ENCODE data around the gene FBN1.

Gene FBN1

DNA sequence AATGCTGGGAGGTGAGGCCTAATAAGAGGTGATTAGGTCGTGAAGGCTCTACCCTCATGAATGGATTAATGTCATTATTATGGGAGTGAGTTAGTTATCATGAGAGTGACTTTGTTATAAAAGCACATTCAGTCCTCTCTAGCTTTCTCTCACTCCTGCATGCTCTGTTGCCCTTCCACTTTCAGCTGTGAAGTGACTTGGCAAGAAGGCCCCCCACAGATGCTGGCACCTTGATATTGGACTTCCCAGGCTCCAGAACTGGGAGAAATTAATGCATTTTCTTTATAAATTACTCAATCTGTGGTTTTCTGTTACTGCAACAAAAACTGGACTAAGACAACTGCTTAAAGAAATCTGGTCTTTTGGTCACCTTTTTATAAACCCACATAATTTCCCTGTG is 144.3 kb downstream of the FBN1 start:
- DNase-seq: no peak

DNA sequence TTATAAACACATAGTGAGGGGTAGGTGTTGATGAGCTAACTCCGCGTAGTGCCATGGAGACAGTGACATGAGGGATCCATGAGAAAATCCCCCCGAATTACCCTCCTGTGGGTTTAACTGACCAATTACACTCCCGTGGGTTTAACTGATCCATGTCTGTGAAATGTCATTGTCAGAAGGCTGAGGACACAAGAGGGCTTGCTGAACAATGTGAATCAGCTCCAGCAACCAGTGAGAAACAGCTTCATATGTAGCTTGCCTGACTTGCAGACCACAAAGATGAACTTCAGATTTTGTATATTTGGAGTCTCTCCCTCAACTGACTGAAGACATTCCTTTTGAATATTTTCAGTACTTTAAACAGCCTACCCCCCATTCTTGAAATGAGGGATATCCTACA is 144.9 kb downstream of the FBN1 start:
- no peak for DNase-seq

DNA sequence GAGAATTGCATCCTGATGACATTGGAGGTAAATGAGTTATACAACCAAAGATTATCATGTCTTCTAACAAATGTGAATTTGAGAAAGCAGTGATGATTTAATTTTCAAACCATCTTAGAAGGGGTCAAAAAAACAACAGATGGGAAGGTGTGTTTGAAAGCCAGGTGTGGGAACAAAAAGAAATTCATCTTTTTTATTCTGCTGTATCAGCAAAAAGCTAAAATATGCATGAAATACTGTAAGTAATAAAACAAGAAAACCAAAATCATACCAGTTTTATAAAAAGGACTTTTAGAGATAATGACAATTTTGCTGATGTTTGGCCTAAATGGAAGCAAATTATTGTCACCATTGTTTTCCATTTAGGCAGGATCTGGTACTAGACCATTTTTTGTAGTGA is 145.5 kb downstream of the FBN1 start:
- DNase-seq: no peak

GRCh38 chr15:48498828-48499227 is 146.7 kb downstream of the FBN1 start:
- no peak for DNase-seq

DNA sequence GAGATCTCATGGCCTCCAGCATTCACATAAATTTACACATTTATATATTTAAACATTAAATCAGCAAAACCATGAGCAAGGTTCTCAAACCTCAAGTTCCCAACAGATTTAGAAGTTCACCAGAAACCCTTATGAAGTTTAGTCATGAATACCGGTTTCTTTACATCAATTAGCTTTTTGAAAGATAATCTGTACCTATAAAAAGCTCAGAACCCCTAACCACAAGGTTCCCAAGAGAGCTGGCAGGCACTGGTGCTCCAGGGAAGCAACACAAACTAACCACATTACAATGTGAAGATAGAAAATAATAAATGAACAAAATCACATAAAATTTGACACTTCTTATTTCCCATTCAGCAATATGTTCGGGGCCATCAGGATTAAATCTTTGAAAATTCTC is 150.9 kb downstream of the FBN1 start:
- DNase-seq: no peak

DNA sequence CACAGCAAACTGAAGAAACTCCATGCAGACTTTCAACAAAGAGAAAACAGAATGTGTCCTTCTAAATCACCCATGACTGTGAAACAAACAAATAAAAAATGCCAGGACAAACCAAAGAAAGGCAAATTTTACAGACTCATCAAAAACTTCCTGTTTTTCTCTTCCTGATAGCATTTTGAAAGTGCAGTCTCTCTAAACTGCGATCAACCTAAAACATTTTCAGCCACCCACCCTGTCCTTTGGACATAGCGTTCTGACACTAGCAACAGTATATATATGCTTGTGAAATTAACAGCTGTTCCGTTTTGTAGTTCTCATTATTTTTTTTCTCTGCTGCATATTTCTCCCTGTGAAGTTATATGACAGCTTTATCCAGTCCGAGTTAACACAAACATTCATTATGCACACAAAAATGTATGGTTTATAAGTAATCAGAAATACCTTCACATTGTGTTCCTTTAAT is 151.7 kb downstream of the FBN1 start:
- no peak for DNase-seq

- no peak for DNase-seq
Measured at GRCh38 chr15:48493084-48493762, 152.3 kb downstream of the FBN1 start.

GRCh38 chr15:48486228-48486627 is 159.3 kb downstream of the FBN1 start:
- DNase-seq: no peak

DNA sequence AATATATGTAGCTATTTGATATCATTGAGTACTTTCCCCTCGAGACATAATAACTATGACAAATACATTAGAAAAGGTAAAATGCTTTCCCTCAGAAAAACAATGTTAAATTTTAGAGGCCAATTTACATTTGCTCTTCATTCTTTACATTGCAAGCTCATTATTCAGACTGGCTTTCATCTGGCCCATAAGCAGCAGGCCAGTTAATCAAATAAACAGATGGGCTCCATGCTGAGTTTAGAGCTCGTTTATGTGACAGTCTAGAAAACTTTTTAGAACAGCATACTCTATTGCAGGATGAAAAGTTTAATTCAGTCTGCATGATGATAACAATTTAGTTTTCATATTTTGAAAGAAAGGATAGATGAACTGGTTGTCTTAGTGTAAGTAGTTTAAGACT is 163.7 kb downstream of the FBN1 start:
- no peak for DNase-seq

DNA sequence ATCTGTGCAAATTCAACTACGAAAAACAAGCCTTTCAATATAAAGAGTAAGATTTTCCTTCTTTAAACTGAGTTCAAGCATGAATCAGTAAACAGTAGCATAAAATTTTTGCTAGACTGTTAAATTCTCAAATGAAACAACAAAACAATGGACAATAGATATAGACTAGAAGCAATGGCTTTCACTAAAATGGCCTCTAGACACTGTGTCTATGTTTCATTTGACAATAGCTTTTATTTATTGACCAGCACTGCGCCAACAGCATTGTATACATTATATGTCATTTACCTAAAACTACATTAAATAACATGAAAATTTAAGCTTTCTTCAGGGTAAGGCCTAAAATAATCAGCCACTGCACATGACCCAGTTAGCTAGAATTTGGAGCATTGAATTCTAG is 165.8 kb downstream of the FBN1 start:
- DNase-seq: no peak

GRCh38 chr15:48478581-48478980 is 166.9 kb downstream of the FBN1 start:
- DNase-seq: no peak

- no peak for DNase-seq
Measured at GRCh38 chr15:48477795-48478360, 167.6 kb downstream of the FBN1 start.

DNA sequence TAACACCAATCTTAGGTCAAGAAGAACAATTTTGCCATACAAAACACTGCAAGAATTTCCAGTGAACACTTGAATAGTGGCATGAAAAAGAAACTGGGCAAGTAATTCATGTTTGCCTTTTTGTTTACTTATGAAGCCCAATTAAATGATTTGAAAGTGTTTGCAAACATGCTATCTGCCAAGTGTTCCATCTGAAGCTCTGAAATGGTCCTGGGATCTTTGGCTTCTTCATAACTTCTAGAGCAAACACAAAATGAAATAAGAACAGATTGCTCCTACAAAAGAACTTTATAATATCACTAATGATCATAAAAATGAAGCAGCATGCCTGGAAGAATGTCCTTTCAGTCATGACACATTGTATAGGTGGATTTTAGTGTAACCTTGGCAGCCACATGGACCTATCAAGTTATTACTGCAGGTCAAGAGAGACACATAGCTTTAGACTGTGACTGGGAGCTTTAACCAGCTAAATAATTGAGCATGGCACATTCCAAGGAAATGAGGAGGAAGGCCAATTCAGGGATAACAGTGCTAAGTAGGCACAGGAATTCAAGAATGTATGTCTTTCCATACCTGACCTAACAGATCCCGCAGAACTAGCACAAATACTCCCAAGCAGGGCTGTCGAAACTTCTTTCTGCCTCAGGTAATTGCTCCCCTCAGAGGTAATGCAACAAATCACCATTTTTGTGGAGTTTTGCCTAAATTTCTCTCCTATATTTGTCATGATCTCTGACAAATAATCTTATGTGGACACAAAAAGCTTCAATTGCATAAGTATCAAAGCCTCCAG is 169.7 kb downstream of the FBN1 start:
- DNase-seq: no peak

DNA sequence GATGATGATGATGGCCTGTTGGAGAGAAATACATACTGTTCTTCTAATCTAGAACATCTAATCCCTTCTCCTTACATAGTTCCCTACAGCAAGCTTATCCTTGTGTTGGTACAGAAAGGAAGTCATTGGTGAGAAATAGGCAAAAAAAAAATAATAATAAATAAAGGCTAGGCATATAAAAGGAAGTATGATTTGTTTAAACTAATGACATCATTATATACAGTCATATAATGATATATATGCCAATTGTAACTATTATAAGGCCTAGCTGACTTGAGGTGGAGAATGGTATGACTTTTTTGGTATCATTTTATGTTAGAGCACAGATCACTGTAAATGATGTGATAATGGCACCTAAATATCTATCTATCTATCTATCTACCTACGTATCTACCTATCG is 171.8 kb downstream of the FBN1 start:
- no peak for DNase-seq

DNA sequence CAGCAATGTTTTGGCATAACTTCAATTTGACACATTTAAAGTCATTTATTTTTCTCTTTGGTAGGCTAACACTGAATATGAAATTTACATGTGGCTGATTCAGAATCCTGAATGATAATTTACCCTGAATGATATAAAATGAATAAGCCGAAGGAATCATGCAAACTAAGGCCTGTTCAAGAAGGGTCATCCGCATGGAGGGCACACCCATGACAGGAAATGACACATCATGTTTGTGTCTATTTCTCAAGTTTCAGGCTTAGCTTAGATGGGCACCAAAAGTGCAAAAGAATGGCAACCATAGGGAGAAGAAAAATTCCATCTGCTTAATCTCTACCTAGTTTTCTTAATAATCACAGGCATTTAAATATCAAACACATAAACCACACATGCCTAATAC is 172.8 kb downstream of the FBN1 start:
- DNase-seq: no peak

DNA sequence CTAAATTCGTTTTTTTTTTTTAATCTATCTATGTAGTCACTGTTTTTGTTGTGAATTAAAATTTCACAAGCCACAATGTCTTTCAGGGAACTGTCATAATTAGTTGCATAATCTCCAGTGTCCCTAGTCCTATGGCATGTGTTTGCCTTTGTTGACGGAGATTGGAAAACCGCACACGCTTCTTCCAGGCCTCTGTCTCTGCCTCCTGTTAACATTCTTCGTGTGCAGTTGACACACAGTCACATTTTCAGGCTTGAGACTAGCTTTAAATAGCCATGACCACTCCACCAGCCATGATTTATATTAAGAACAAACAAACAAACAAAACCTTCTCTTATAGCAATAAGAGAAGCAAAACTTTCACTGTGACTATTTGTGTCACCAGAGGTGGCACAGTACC is 174.4 kb downstream of the FBN1 start:
- DNase-seq: no peak

DNA sequence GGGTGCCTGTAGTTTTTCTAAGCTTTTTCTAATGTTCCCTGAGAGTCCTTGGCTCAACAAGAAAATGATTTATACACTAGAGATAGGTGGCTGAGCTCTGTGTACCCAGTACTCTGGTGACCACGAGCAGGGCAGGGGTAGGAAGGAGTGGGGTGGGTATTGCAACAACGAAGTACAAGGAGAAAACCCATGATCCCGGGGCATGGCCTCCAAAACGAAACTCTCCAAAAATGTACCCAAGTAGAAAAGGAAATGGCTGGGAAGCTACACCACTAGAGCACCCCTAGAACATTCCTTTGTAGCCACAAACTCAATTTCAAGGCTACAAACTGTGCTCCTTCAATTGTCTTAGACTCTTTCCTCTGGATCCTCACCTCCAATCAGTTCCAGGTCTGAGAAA is 175.4 kb downstream of the FBN1 start:
- DNase-seq: no peak

GRCh38 chr15:48469681-48470080 is 175.8 kb downstream of the FBN1 start:
- DNase-seq: no peak

- no peak for DNase-seq
Measured at GRCh38 chr15:48469271-48469670, 176.2 kb downstream of the FBN1 start.

DNA sequence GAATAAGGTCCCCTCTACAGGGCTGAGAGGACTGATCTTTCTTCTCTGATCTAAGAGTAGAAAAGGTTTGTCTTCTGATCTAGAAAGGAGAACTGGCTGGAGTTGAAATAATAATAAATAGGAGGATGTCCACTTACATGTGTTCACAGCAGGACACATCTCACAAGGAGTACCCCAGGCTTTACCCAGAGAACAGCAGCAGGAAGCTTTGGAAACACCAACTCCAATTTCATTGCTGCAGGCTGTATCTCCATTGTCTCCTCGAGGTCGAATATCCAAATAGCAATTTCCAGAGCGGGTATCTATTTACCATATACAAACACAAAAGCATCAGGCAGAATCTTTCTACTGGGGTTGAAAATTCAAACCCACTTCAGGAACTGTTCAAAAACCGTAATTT is 177.7 kb downstream of the FBN1 start:
- no peak for DNase-seq

- no peak for DNase-seq
Measured at GRCh38 chr15:48466820-48467219, 178.7 kb downstream of the FBN1 start.

GRCh38 chr15:48466079-48466478 is 179.4 kb downstream of the FBN1 start:
- DNase-seq: no peak

DNA sequence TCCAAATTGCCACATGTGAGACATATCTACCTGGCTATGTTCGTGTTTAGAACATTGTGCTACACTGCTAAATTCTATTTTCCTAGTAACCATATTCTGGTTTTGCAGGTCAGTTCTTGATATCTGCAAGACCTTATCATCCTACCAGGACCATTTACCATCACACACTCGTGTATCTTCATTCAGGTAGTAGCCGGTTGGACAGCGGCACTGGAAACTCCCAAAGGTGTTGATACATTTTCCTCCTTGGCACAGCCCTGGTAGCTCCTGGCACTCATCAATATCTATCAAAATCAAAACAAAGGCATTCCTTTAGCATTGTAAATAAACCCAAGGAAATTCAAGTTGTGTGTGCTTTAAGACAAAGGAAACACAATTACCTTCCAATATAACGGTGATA is 180.1 kb downstream of the FBN1 start:
- no peak for DNase-seq

GRCh38 chr15:48463366-48463880 is 182.1 kb downstream of the FBN1 start:
- no peak for DNase-seq
